ENCODE data around the gene COL13A1. TPM values are rescaled to one million over a fixed set of nuclear protein-coding genes. Genes with fewer than 3 reads are reported as not detected.

Gene COL13A1
- polyA plus RNA-seq, 1 experiment, result 11.9 TPM

GRCh38 chr10:69846293-69846921 lies 44.7 kb downstream of the COL13A1 start:
- no peak for DNase-seq (ENCODE audit: low read depth)
- ChIA-PET CTCF (interaction anchor here (1.1 kb wide), 1 partner anchor 12 kb away, joined by 5 read pairs; no protein-coding TSS in a partner anchor), POLR2A (no interaction called here)
- no peak for TF ChIP-seq CTCF (IDR thresholded peaks at IDR 0.05; ENCODE audit: insufficient read depth, low read depth, low read length)
- no peak overlapping the region for H3K4me3 ChIP-seq (ENCODE audit: low read depth, low read length)
- no peaks in the 10 kb centered on the region for H3K27me3 ChIP-seq (ENCODE audit: control insufficient read depth, insufficient read depth, low read length)
- no peaks in the 10 kb centered on the region for H3K36me3 ChIP-seq (ENCODE audit: control insufficient read depth, insufficient read depth, low read length)

GRCh38 chr10:69847458-69847857 lies 45.8 kb downstream of the COL13A1 start:
- H3K36me3 ChIP-seq (ENCODE audit: control insufficient read depth, insufficient read depth, low read length), result no peaks in the 10 kb centered on the region
- TF ChIP-seq CTCF (IDR thresholded peaks at IDR 0.05; ENCODE audit: insufficient read depth, low read depth, low read length), result no peak
- DNase-seq (ENCODE audit: low read depth), result no peak
- no peaks in the 10 kb centered on the region for H3K27me3 ChIP-seq (ENCODE audit: control insufficient read depth, insufficient read depth, low read length)
- CTCF ChIA-PET, result interaction anchor here (1.6 kb wide), 1 partner anchor 9 kb away, joined by 8 read pairs; no protein-coding TSS in a partner anchor
- H3K4me3 ChIP-seq (ENCODE audit: low read depth, low read length), result no peak overlapping the region
- POLR2A ChIA-PET, result interaction anchor here (0.5 kb wide), 1 partner anchor 41 kb away, joined by 4 read pairs; no protein-coding TSS in a partner anchor

GRCh38 chr10:69847883-69848282 lies 46.2 kb downstream of the COL13A1 start:
- Histone ChIP-seq H3K4me3 (ENCODE audit: low read depth, low read length) (no peak overlapping the region), H3K27me3 (ENCODE audit: control insufficient read depth, insufficient read depth, low read length) (no peaks in the 10 kb centered on the region), H3K36me3 (ENCODE audit: control insufficient read depth, insufficient read depth, low read length) (no peaks in the 10 kb centered on the region; the same call in 1 of the 2 replicates)
- no peak for TF ChIP-seq CTCF (IDR thresholded peaks at IDR 0.05; ENCODE audit: insufficient read depth, low read depth, low read length)
- CTCF ChIA-PET, result interaction anchor here (1.6 kb wide), 1 partner anchor 9 kb away, joined by 8 read pairs; no protein-coding TSS in a partner anchor
- POLR2A ChIA-PET, result interaction anchor here (0.5 kb wide), 1 partner anchor 41 kb away, joined by 4 read pairs; no protein-coding TSS in a partner anchor
- DNase-seq (ENCODE audit: low read depth), result no peak

- no peaks in the 10 kb centered on the region; the same call in 1 of the 2 replicates for H3K36me3 ChIP-seq (ENCODE audit: control insufficient read depth, insufficient read depth, low read length)
- TF ChIP-seq CTCF (IDR thresholded peaks at IDR 0.05; ENCODE audit: insufficient read depth, low read depth, low read length), result no peak
- no peak for DNase-seq (ENCODE audit: low read depth)
- POLR2A ChIA-PET, result no interaction called here
- CTCF ChIA-PET, result interaction anchor here (1.6 kb wide), 1 partner anchor 10 kb away, joined by 8 read pairs; no protein-coding TSS in a partner anchor
- H3K27me3 ChIP-seq (ENCODE audit: control insufficient read depth, insufficient read depth, low read length), result no peaks in the 10 kb centered on the region
- H3K4me3 ChIP-seq (ENCODE audit: low read depth, low read length), result no peak overlapping the region
Measured at GRCh38 chr10:69848454-69848853, 46.7 kb downstream of the COL13A1 start.

- Histone ChIP-seq H3K4me3 (ENCODE audit: low read depth, low read length) (no peak overlapping the region), H3K36me3 (ENCODE audit: control insufficient read depth, insufficient read depth, low read length) (no peaks in the 10 kb centered on the region; the same call in 1 of the 2 replicates), H3K27me3 (ENCODE audit: control insufficient read depth, insufficient read depth, low read length) (no peaks in the 10 kb centered on the region)
- DNase-seq (ENCODE audit: low read depth), result no peak
- no peak for TF ChIP-seq CTCF (IDR thresholded peaks at IDR 0.05; ENCODE audit: insufficient read depth, low read depth, low read length)
- ChIA-PET CTCF (interaction anchor here (1.0 kb wide), 1 partner anchor 12 kb away, joined by 3 read pairs; no protein-coding TSS in a partner anchor), POLR2A (no interaction called here)
Measured at GRCh38 chr10:69849825-69850224, 48.1 kb downstream of the COL13A1 start.

All from BJ (cell line).